T1000 (cell line): Measurements from ENCODE around the gene ANO6.
"Not testable (repeated sequence)": the region's sequence is repeated elsewhere in the genome, so short reads cannot be mapped to it uniquely, and the experiment has no call there.

ENCODE experiments used
- DNase-seq: peaks from one replicate; lab custom pipeline; 2025; ENCODE audit warnings: mixed read lengths; lab: John Stamatoyannopoulos, UW

ANO6 gene

DNA sequence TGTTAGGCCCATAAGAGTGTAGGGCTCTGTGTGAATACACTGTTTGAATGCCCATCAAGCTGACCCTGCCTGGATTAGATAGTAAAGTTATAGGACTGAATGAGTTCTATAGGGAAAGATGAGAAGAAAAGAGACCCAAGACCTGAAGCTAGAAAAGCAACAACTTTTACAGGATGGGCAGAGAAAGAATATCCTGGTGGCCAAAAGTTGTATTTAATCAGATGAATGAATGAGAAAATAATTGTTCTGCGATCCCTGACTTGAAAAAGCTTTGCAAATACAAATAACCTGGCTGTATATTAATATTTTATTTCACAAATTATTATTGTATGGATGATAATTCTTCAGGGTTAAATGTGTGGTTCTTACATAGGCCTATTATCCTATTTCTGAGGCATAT, 2.8 kb upstream of the ANO6 start:
- no peak for DNase-seq

- no peak for DNase-seq
These were observed 1.8 kb upstream of the ANO6 start for GRCh38 chr12:45214071-45214470.

DNA sequence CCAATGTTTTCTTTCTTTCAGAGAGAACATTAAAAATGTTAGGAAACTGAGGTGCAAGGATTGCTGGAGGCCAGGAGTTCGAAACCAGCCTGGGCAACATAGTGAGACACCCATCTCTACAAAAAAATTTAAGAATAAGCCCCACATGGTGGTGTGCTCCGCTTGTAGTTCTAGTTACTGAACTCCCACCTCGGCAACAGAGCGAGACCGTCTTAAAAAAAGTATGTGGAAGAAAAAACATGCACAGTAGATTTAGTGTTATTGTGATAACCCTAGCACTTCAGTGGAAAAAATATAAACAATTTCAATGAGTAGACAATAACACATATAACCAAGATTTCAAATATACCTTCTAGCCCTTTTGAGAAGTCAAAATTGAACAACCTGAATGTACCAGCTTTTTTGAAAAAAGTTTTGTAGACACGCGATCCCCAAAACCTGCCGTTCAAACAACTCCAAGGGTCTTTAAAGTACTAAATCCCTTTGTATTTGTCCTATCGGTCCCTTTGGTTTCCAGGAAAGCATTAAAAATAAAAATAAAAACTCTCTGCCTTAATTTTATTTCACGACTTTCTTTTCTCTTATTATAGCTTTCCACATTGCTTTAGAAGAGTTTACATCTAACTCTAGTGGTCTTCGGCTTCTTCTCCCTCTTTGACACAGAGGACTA, 1.0 kb upstream of the ANO6 start:
- DNase-seq, result no peak

GRCh38 chr12:45216230-45216982, 511 bp downstream of the ANO6 start:
- peak; percentile 85 for DNase-seq

GRCh38 chr12:45216983-45217485, 1.1 kb downstream of the ANO6 start:
- DNase-seq, result no peak

DNA sequence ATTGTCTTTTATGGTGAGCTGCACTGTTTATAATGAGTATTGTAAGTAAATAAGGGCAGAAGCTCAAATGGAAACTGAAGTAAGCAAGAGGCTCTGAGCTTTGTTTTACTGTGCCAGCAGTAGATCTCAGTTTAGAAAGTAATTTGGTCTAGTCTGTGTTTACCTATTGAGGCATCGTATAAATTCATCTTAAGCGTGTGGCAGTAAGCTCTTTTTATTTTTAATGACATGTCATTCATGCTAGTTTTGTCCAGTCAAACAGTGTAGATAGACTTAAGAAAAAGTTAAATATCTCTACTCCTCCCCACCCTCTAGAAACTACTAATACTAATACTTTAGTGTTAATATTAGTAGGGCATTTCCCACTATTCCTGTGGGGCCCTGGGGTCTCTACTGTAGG, 2.0 kb downstream of the ANO6 start:
- no peak for DNase-seq

DNA sequence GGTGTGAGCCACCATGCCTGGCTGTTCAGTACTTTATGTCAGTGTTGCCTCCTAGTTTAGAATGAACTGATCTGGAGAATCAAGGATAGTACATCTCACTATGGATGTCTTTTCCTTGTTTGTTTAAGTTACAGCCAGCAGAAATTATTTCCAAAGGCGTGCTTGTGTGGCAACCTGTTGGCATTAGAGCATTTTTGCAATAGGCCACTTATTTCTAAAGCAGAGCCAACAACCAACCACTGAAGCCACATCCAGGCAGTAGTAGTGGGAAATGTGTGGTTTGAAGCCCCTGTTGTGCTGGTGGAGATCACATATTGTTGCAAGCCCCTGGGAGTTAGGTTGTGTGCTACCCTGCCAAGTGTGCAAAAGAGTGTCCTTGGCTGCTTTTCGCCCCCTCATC, 3.7 kb downstream of the ANO6 start:
- DNase-seq, result no peak

- no peak for DNase-seq
These were observed 4.6 kb downstream of the ANO6 start for GRCh38 chr12:45220363-45220931.

DNA sequence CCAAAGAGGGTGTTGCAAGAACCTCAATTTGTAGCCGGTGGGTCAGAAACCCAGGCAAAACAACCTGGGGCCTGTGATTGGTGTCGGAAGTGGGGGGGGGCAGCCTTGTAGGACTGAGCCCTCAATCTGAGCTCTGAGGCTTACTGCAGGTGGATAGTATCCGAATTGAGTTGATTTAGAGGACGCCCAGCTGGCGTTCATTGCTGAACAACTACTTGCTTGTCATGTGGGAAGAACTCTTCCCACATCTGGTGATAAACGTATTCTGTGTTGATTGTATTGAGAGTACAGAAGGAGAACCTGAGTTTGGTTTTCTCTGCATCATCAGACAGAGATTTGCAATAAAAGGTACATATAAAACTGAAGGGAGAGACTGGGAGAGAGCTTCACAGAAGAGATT, 5.1 kb downstream of the ANO6 start:
- no peak for DNase-seq

- no peak for DNase-seq
These were observed 8.0 kb downstream of the ANO6 start for GRCh38 chr12:45223868-45224267.

- no peak for DNase-seq
These were observed 8.4 kb downstream of the ANO6 start for GRCh38 chr12:45224311-45224710.

GRCh38 chr12:45226021-45226420, 10.1 kb downstream of the ANO6 start:
- DNase-seq, result no peak

DNA sequence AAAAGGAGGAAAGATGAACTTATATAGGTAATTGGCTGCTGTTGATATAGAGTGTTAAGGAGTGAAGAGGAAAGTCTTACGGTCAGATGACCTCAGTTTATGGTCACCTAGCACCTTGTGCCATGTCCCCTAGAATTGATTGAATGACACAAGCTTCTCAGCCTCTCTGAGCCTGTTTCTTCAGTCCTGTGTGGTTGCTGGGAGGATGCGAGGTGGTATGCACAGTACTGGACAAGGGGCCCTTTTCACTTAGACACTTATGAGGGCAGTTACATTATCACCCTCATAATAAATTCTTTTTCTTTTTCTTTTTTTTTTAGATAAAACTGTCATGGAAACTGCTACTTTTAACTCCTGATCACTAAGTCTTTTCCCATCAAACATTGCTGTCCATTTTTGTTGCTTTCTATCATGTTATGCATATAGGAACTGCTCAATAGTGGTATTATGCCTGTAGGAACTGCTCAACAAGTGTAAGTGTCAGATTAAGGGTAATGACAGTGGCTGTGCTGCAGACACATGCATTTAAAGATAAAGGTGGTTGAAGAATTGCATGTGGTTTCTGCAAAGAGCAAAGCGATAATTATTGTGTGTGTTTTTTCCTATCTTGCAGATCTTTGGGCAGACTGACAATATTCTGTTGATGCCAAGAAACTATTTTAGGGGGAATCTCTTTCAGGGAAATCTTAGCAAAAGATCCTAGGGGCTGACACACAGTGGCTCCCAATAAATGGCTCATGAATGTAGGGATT, 11.6 kb downstream of the ANO6 start:
- no peak for DNase-seq

DNA sequence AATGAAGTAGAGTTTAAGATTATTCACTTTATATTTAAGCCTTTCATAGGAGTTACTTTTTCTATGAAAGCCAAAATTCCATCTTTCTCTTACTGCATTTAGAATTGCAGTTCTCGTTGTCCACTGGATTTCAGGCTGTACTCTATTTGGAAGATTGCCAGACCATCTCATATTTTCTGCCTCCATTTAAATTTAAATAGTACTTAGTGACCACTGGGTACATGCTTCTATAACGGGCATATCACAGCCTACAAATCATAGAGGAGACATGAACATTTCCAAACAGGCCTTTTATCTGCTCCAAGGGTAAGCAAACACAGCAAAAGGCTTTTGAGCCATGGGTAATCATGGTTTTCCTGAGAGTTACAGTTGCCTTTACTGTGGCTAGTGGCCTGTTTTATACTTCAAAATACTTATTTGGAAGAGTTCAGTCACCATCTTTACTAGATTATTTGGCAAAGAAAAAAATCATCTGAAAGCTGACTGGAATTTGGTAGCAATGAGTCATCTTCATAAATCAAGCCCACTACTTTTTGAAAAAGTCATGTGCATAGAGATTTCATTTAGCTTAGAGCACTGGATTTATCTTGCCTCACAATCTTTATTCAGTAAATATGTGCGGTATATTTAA, 15.7 kb downstream of the ANO6 start:
- peak; percentile 46 for DNase-seq

DNA sequence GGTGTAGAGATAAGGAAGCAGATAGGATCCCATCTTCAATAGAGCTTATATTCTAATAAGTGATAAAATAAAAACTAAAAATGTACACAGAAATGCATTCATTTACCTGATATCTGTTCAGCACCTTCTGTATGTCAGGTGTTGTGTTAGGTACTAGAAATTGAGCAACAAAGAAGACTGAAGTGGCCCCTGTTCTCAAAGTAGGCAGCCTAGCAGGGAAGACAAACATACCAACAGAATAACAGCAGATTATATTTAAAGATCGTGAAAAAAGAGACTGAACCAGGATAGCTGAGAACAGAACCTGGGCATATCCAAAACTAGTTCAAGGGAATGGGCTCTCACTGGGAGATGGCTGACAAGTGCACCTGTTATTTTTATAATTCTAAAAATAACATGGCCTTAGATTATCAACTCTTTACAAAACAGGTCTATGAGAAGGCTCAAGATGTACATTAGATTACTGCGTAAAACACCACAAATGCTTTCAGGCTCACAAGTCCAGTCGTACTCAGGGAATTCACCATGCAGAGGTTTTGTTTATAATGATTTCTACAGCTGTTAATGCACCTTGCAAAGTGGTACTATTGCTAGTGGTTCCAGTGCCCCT, 16.4 kb downstream of the ANO6 start:
- no peak for DNase-seq

- peak; percentile 93 for DNase-seq
These were observed 17.0 kb downstream of the ANO6 start for GRCh38 chr12:45232756-45233372.

DNA sequence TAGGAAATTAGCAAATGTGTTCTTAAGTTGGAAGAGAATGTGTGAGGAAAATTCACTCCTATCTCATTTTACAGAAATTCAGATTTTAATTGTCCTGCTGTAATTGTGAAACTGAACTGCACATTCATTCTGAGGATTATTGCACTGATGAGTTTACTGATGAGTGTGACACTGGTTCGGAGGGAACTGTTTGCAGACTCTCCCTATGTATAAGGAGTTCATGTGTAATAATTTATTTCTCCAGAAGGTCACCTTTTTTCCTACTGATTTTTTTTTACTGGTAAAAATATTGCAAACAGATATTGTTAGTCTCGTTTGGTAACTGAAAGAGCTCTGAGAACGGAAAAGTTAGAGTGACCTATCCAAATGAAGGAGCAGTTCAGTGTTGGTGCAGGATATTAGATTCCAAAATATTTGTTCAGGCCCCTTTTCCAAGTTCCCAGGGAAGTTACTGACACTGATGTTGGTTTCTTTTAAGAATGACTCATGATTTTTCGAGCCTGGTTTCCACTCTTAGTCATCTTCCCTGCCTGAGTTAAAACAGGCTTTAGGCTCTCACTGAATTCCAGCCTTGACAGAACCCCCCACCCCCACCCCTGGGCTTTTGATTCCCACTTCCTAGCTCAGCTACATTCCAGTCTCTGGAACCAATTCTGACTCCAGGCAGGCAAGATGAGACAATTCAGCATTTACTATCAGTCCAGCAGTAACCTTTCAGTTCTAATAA, 18.4 kb downstream of the ANO6 start:
- peak; percentile 98 for DNase-seq

DNA sequence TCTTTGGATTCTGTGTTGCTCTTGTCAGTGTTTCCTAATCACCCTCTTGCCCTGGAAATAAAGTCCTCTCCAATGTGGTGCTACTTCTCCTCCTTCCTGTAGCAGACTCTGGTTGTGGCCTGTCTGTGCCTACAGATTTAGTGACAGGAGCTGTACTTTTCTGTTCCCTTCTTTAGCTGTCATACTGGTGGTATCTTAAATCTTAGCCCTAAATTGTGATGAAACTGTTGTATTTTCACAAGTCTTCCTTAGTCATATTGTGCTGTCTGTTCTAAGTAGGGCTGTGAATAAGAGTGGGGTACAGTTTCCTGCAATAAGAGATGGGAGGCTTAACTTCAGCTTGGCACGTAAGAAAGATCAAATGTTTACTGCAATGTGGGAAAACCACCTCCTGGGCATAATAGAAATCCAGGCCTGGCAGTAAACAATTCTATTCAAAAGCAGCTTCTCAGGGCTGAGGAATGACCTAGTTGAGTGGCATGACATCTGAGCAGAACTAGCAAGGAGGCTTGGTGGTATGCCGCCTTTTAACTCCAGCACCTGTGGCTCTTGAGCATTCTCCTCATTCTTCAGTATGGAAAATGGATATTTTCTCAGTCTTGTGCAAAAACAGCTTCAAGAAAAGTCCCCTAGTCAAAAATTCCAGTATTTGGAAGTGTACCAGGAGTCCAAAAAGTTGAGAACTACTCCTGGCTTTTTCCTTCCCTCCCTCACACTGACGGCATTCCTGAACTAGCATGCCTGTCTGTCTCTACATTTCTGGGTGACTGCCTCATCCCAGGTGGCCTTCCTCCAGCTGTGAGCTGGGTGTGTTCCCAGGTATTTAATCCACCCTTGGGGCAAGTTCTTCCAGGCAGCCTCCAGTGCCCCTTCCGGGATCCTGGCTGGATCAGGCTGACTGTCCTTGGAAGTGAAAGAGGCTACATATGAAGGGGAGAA, 19.5 kb downstream of the ANO6 start:
- DNase-seq, result peak; percentile 72

- not testable (repeated sequence) for DNase-seq
These were observed 20.5 kb downstream of the ANO6 start for GRCh38 chr12:45236383-45236782.
